ENCODE data around the gene DMXL1. TPM values are rescaled to one million over a fixed set of nuclear protein-coding genes. Genes with fewer than 3 reads are reported as not detected.

Gene DMXL1
- polyA plus RNA-seq, 1 of the 3 experiments (the other 2 are of a cell fraction) = 6.6 TPM

- TF ChIP-seq EP300 (IDR thresholded peaks at IDR 0.05; ENCODE audit: borderline replicate concordance in 1 of 2, low read depth in 1 of 2, low read length in 1 of 2) = no peak
Observed at GRCh38 chr5:119022017-119022745, 48.7 kb upstream of the DMXL1 start (continued).

DNA sequence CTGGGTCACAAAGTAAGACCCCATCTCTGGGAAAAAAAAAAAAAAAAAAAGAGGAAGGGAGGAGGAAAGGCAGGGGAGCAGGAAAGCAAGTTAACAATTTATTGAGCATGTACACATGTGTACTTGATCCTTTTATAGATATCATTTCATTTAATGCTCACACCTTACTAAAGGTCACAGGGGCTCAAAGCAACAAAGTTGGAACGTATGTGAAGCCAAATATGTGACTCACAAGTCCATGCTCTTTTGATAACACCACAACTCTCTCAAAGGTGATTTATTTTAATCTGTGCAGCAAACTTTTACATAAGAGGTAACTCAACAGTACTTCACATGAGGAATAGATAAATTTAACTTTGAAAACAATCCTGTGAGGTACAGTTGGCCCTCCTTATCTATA, 48.1 kb upstream of the DMXL1 start:
- POLR2A ChIA-PET = no interaction called here
- Histone ChIP-seq H2AFZ (ENCODE audit: low read depth) (no peak overlapping the region), H3K79me2 (ENCODE audit: insufficient read depth) (no peaks in the 10 kb centered on the region), H3K27ac (ENCODE audit: low read depth in 2 of 2, low read length in 1 of 2) (no peak overlapping the region), H3K9ac (no peak overlapping the region), H3F3A (replicated peaks; ENCODE audit: insufficient read depth) (no peaks in the 10 kb centered on the region), H3K4me2 (no peak overlapping the region), H3K27me3 (ENCODE audit: insufficient read depth) (no peaks in the 10 kb centered on the region), H3K36me3 (replicated peaks in 1 of 2; ENCODE audit: control insufficient read depth in 1 of 2, insufficient read depth in 2 of 2, low read length in 1 of 2) (no peaks in the 10 kb centered on the region), H4K20me1 (ENCODE audit: insufficient read depth) (no peaks in the 10 kb centered on the region), H3K9me2 (no peaks in the 10 kb centered on the region), H3K4me1 (ENCODE audit: control insufficient read depth in 1 of 2, insufficient read depth in 2 of 2, low read depth in 1 of 2, low read length in 1 of 2) (no peaks in the 10 kb centered on the region; a peak in 1 of 4 replicates), H3K4me3 (ENCODE audit: low read depth in 2 of 2, low read length in 1 of 2) (no peak overlapping the region), H3K9me3 (no peaks in the 10 kb centered on the region)
- no peak for DNase-seq
- 23% methylated on average over 1 of the region's 1 CpG for WGBS (ENCODE audit: low lambda C conversion rate)
- CTCF ChIA-PET = interaction anchor here (1.0 to 1.9 kb wide), 5 partner anchors 10 to 389 kb away, joined by 3 to 18 read pairs (median 3); partner anchors contain the start of gene DTWD2
- no peak for TF ChIP-seq FOXM1 (IDR thresholded peaks at IDR 0.05; ENCODE audit: low read depth)
- no peak for TF ChIP-seq SIN3A (IDR thresholded peaks at IDR 0.05; ENCODE audit: borderline replicate concordance, low read depth, low read length)
- TF ChIP-seq EP300 (IDR thresholded peaks at IDR 0.05; ENCODE audit: borderline replicate concordance in 1 of 2, low read depth in 1 of 2, low read length in 1 of 2) = no peak
- no peak for TF ChIP-seq ELF1 (IDR thresholded peaks at IDR 0.05)
- TF ChIP-seq POLR2AphosphoS5 (IDR thresholded peaks at IDR 0.05; ENCODE audit: low read depth, low read length) = no peak
- no peak for TF ChIP-seq CHD2 (IDR thresholded peaks at IDR 0.05; ENCODE audit: low read length, partially characterized antibody)
- TF ChIP-seq NRF1 (IDR thresholded peaks at IDR 0.05; ENCODE audit: low read depth, low read length) = no peak
- no peak for TF ChIP-seq USF1 (IDR thresholded peaks at IDR 0.05; ENCODE audit: borderline replicate concordance, low read depth)
- TF ChIP-seq RXRA (IDR thresholded peaks at IDR 0.05; ENCODE audit: borderline replicate concordance, low read depth) = no peak
- TF ChIP-seq RCOR1 (IDR thresholded peaks at IDR 0.05; ENCODE audit: low read length) = no peak
- TF ChIP-seq YY1 (IDR thresholded peaks at IDR 0.05; ENCODE audit: low read depth) = no peak

- H3K4me1 ChIP-seq (ENCODE audit: control insufficient read depth in 1 of 2, insufficient read depth in 2 of 2, low read depth in 1 of 2, low read length in 1 of 2) = no peaks in the 10 kb centered on the region
- ChIA-PET CTCF (no interaction called here), POLR2A (no interaction called here)
- no peak overlapping the region for H3K9ac ChIP-seq
- H3K9me3 ChIP-seq = no peaks in the 10 kb centered on the region
- DNase-seq = no peak
- no peak overlapping the region for H3K27ac ChIP-seq (ENCODE audit: low read depth in 2 of 2, low read length in 1 of 2)
- H3K4me2 ChIP-seq = no peak overlapping the region
- no peak for TF ChIP-seq NFIC (IDR thresholded peaks at IDR 0.05; ENCODE audit: borderline replicate concordance)
- no peak for TF ChIP-seq RFX5 (IDR thresholded peaks at IDR 0.05; ENCODE audit: low read length)
- no peak for TF ChIP-seq NRF1 (IDR thresholded peaks at IDR 0.05; ENCODE audit: low read depth, low read length)
- no peak for TF ChIP-seq SMC3 (IDR thresholded peaks at IDR 0.05; ENCODE audit: low read depth, low read length)
- TF ChIP-seq, protein P1, sequence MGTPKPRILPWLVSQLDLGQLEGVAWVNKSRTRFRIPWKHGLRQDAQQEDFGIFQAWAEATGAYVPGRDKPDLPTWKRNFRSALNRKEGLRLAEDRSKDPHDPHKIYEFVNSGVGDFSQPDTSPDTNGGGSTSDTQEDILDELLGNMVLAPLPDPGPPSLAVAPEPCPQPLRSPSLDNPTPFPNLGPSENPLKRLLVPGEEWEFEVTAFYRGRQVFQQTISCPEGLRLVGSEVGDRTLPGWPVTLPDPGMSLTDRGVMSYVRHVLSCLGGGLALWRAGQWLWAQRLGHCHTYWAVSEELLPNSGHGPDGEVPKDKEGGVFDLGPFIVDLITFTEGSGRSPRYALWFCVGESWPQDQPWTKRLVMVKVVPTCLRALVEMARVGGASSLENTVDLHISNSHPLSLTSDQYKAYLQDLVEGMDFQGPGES (IDR thresholded peaks at IDR 0.05; ENCODE audit: low read depth, low read length) = no peak
- no peak for TF ChIP-seq ELF1 (IDR thresholded peaks at IDR 0.05)
- TF ChIP-seq FOSL2 (IDR thresholded peaks at IDR 0.05; ENCODE audit: borderline replicate concordance, low read depth) = no peak
- TF ChIP-seq, protein P2, sequence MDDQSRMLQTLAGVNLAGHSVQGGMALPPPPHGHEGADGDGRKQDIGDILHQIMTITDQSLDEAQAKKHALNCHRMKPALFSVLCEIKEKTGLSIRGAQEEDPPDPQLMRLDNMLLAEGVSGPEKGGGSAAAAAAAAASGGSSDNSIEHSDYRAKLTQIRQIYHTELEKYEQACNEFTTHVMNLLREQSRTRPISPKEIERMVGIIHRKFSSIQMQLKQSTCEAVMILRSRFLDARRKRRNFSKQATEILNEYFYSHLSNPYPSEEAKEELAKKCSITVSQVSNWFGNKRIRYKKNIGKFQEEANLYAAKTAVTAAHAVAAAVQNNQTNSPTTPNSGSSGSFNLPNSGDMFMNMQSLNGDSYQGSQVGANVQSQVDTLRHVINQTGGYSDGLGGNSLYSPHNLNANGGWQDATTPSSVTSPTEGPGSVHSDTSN (IDR thresholded peaks at IDR 0.05) = no peak
- TF ChIP-seq, protein P3, sequence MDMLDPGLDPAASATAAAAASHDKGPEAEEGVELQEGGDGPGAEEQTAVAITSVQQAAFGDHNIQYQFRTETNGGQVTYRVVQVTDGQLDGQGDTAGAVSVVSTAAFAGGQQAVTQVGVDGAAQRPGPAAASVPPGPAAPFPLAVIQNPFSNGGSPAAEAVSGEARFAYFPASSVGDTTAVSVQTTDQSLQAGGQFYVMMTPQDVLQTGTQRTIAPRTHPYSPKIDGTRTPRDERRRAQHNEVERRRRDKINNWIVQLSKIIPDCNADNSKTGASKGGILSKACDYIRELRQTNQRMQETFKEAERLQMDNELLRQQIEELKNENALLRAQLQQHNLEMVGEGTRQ (IDR thresholded peaks at IDR 0.05; ENCODE audit: borderline replicate concordance, low read depth, low read length) = no peak
- no peak for TF ChIP-seq EP300 (IDR thresholded peaks at IDR 0.05; ENCODE audit: borderline replicate concordance in 1 of 2, low read depth in 1 of 2, low read length in 1 of 2)
- no peak for TF ChIP-seq TAF1 (IDR thresholded peaks at IDR 0.05; ENCODE audit: borderline replicate concordance, low read depth, low read length)
- no peak for TF ChIP-seq GABPA (IDR thresholded peaks at IDR 0.05; ENCODE audit: low read depth)
- TF ChIP-seq FOXJ3 (CRISPR knock-in tag; IDR thresholded peaks at IDR 0.05) = no peak
- no peak for TF ChIP-seq EZH2phosphoT487 (IDR thresholded peaks at IDR 0.05; ENCODE audit: borderline replicate concordance, low read depth)
- H3K4me3 ChIP-seq (ENCODE audit: low read depth in 2 of 2, low read length in 1 of 2) = no peak overlapping the region
- no peak overlapping the region for H2AFZ ChIP-seq (ENCODE audit: low read depth)
- H3K27me3 ChIP-seq (ENCODE audit: insufficient read depth) = no peaks in the 10 kb centered on the region
- H4K20me1 ChIP-seq (ENCODE audit: insufficient read depth) = no peaks in the 10 kb centered on the region
- 84% methylated on average over 5 of the region's 5 CpGs for WGBS (ENCODE audit: low lambda C conversion rate)
- no peaks in the 10 kb centered on the region for H3F3A ChIP-seq (replicated peaks; ENCODE audit: insufficient read depth)
- H3K79me2 ChIP-seq (ENCODE audit: insufficient read depth) = no peaks in the 10 kb centered on the region
- H3K9me2 ChIP-seq = no peaks in the 10 kb centered on the region
- H3K36me3 ChIP-seq (replicated peaks in 1 of 2; ENCODE audit: control insufficient read depth in 1 of 2, insufficient read depth in 2 of 2, low read length in 1 of 2) = no peaks in the 10 kb centered on the region
Observed at GRCh38 chr5:119028575-119028974, 42.3 kb upstream of the DMXL1 start.
